ENCODE measurements around the gene NIPAL1. TPM values are rescaled to one million over a fixed set of nuclear protein-coding genes. Genes with fewer than 3 reads are reported as not detected.
A peak's percentile ranks its signal among the peaks of the same experiment; 100 is the strongest.

NIPAL1 gene
- 17.0 and 21.0 TPM in 2 replicates for total RNA-seq (2022)
- percentile 79 among the genes with signal in this experiment for Bru-seq, nascent RNA
- percentile 74 among the genes with signal in this experiment for BruChase-seq, experiment 1, labeled RNA remaining after a 6-hour chase
- percentile 83 among the genes with signal in this experiment for BruChase-seq, experiment 2, labeled RNA remaining after a 2-hour chase
- long read RNA-seq, partial matches to known transcripts, result 2 of 13 reads
- long read RNA-seq, other reads (novel, unspliced or antisense), result 10 of 13 reads

GRCh38 chr4:48016141-48017107 is at the start of gene NIPAL1, which contains the start of gene CNGA1:
TSS of gene NIPAL1 (plus strand) at chr4:48016772. CDS start at chr4:48016840, 68 bp downstream.
TSS of gene CNGA1 (minus strand) at chr4:48016681. CDS start at chr4:47952689, 63,992 bp downstream.
- H3K9me3 Mint-ChIP-seq (ENCODE audit: low read depth, unreplicated experiment), result no peaks in the 10 kb centered on the region

DNA sequence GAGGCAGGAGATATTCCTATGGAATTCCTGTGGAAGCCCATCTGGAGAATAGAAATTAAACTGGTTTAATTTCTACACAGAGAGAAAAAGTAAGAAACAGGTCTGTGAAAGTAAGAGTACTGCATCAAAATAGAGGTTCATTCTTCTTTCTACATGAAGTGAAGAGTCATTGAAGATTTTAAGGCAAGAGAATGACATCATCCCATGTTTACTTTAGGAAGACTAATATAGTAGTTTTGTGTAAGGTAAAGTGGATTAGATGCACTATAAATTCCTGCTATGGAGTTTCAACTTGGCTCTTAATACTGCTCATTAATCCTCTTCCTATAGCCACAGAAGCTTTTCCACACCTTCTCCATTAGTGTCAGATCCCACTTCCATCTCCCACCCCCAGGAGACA is 47.7 kb upstream of the NIPAL1 start:
- no peak for TF ChIP-seq CTCF (IDR thresholded peaks at IDR 0.05; ENCODE audit: unreplicated experiment)
- no TSS peak for BruUV-seq (replicated peaks)
- H3K9me3 Mint-ChIP-seq (ENCODE audit: low read depth, unreplicated experiment), result no peaks in the 10 kb centered on the region
- no peaks in the 10 kb centered on the region for H3K36me3 Mint-ChIP-seq (ENCODE audit: insufficient read depth, unreplicated experiment)
- no peaks in the 10 kb centered on the region for H3K4me1 Mint-ChIP-seq (ENCODE audit: low read depth, unreplicated experiment)
- H3K27ac Mint-ChIP-seq (ENCODE audit: unreplicated experiment), result no peak overlapping the region
- H3K27me3 Mint-ChIP-seq (ENCODE audit: unreplicated experiment), result no peaks in the 10 kb centered on the region
- no peak overlapping the region for H3K4me3 Mint-ChIP-seq (ENCODE audit: low read depth, unreplicated experiment)
- intact Hi-C loops (cut with micrococcal nuclease; ENCODE audit: unreplicated experiment), result no loop called here
- CTCF ChIA-PET, result no interaction called here
- no peak for DNase-seq

More at GRCh38 chr4:48016141-48017107, at the start of gene NIPAL1, which contains the start of gene CNGA1:
- Mint-ChIP-seq H3K27me3 (ENCODE audit: unreplicated experiment) (no peaks in the 10 kb centered on the region), H3K4me1 (ENCODE audit: low read depth, unreplicated experiment) (peaks cover 14% of the 10 kb centered on the region), H3K4me3 (ENCODE audit: low read depth, unreplicated experiment) (peak within 1 kb of the TSS; percentile 89), H3K27ac (ENCODE audit: unreplicated experiment) (peak within 1 kb of the TSS; percentile 78), H3K36me3 (ENCODE audit: insufficient read depth, unreplicated experiment) (peaks cover 22% of the 10 kb centered on the region)
- BruUV-seq (replicated peaks), result no TSS peak
- CTCF ChIA-PET, result no interaction called here
- no peak for TF ChIP-seq CTCF (IDR thresholded peaks at IDR 0.05; ENCODE audit: unreplicated experiment)
- peak; percentile 93 for DNase-seq
- intact Hi-C loops (cut with micrococcal nuclease; ENCODE audit: unreplicated experiment), result loop anchor here (1.0 to 5.0 kb wide), 3 partner anchors 56 to 93 kb away; no protein-coding TSS in a partner anchor

DNA sequence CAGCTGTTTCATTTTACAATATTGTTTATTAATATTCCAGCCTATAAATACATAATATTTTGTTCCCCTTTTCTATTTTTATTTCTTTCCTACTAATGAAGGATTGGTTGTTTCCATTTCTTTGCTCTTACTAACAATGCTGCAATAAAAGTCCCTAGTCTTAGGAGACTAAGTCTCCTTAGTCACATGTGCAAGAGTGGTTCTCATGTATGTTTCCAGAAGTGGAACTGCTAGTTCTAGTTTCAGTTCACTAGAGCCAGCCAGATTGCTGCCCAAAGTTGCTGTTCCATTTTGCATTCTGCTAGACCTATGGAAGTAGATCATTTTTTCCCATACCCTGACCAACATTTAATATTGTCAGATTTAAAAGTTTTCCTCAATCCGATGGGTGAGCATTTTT is 44.4 kb upstream of the NIPAL1 start:
- intact Hi-C loops (cut with micrococcal nuclease; ENCODE audit: unreplicated experiment), result no loop called here

More for the DNA sequence above, 44.4 kb upstream of the NIPAL1 start:
- DNase-seq, result no peak
- Mint-ChIP-seq H3K4me3 (ENCODE audit: low read depth, unreplicated experiment) (no peak overlapping the region), H3K4me1 (ENCODE audit: low read depth, unreplicated experiment) (no peaks in the 10 kb centered on the region), H3K27ac (ENCODE audit: unreplicated experiment) (no peak overlapping the region), H3K9me3 (ENCODE audit: low read depth, unreplicated experiment) (no peaks in the 10 kb centered on the region), H3K36me3 (ENCODE audit: insufficient read depth, unreplicated experiment) (no peaks in the 10 kb centered on the region), H3K27me3 (ENCODE audit: unreplicated experiment) (no peaks in the 10 kb centered on the region)
- no TSS peak for BruUV-seq (replicated peaks)
- TF ChIP-seq CTCF (IDR thresholded peaks at IDR 0.05; ENCODE audit: unreplicated experiment), result no peak
- CTCF ChIA-PET, result no interaction called here
